Neuronal stem cell (in vitro differentiated cells): Measurements from ENCODE around the gene ACE2.
A peak's percentile ranks its signal among the peaks of the same experiment; 100 is the strongest.

ENCODE experiments used
- DNase-seq: peaks from one replicate; pipeline ENCODE4 v3.0.0-alpha.2; 2013; ENCODE audit warnings: low spot score
- H2AFZ ChIP-seq: one replicate; pipeline ENCODE4 v1.6.1; 2013; ENCODE audit warnings: mild to moderate bottlenecking, low read length, inconsistent platforms
- H2AK5ac ChIP-seq: 2 replicates; pipeline ENCODE4 v1.6.1; 2013; ENCODE audit warnings: low read depth, mild to moderate bottlenecking, inconsistent platforms, low read length, moderate library complexity, mixed read lengths
- H2BK120ac ChIP-seq: 2 replicates; pipeline ENCODE4 v1.6.1; 2013; ENCODE audit warnings: low read depth, mild to moderate bottlenecking, inconsistent platforms, low read length, moderate library complexity, mixed read lengths
- H2BK12ac ChIP-seq: one replicate; pipeline ENCODE4 v1.6.1; 2013; ENCODE audit warnings: low read length, inconsistent platforms
- H2BK15ac ChIP-seq: 2 replicates; pipeline ENCODE4 v1.6.1; 2013; ENCODE audit warnings: mild to moderate bottlenecking, low read length, inconsistent platforms, mixed read lengths
- H2BK5ac ChIP-seq: one replicate; pipeline ENCODE4 v1.6.1; 2013; ENCODE audit warnings: inconsistent platforms, mild to moderate bottlenecking, low read length, moderate library complexity
- H3K14ac ChIP-seq: one replicate; pipeline ENCODE4 v1.6.1; 2013; ENCODE audit warnings: low read length, inconsistent platforms
- H3K18ac ChIP-seq: 2 replicates; pipeline ENCODE4 v1.6.1; 2013; ENCODE audit warnings: low read length, inconsistent platforms
- H3K23ac ChIP-seq: 2 replicates; pipeline ENCODE4 v1.6.1; 2013; ENCODE audit warnings: low read depth, mild to moderate bottlenecking, mixed read lengths, low read length, inconsistent platforms; ENCODE audit not compliant: poor library complexity
- H3K27ac ChIP-seq: replicated peaks from 3 replicates; pipeline ENCODE4 v1.5.1; 2013; ENCODE audit warnings: low read length, inconsistent platforms
- H3K27me3 ChIP-seq, 3 experiments: 2 replicates each; pipeline ENCODE4 v1.6.1; 2013; ENCODE audit warnings: low read length in 3 of 3, mild to moderate bottlenecking in 2 of 3, inconsistent platforms in 1 of 3, low read depth in 1 of 3, mixed read lengths in 1 of 3, moderate library complexity in 1 of 3; ENCODE audit not compliant: control insufficient read depth in 3 of 3, insufficient read depth in 3 of 3
- H3K36me3 ChIP-seq, 2 donors: replicated peaks in 1 of 2; 2 replicates each; pipeline ENCODE4 v1.6.1; 2013; ENCODE audit warnings: low read length in 2 of 2; ENCODE audit not compliant: control insufficient read depth in 2 of 2, insufficient read depth in 2 of 2
- H3K4ac ChIP-seq: 2 replicates; pipeline ENCODE4 v1.6.1; 2013; ENCODE audit warnings: inconsistent platforms, mild to moderate bottlenecking, low read length, moderate library complexity
- H3K4me1 ChIP-seq, 2 donors: 1 replicate in 1 of 2; 2 replicates in 1 of 2; pipeline ENCODE4 v1.6.1; 2013; ENCODE audit warnings: low read length in 2 of 2, low read depth in 1 of 2; ENCODE audit not compliant: control insufficient read depth in 2 of 2, insufficient read depth in 1 of 2
- H3K4me2 ChIP-seq: one replicate; pipeline ENCODE4 v1.6.1; 2013; ENCODE audit warnings: mild to moderate bottlenecking, low read length, inconsistent platforms; ENCODE audit not compliant: insufficient read depth, poor library complexity, severe bottlenecking
- H3K4me3 ChIP-seq, 2 donors: 2 replicates each; pipeline ENCODE4 v1.5.1; 2013; ENCODE audit warnings: low read length in 2 of 2, mild to moderate bottlenecking in 2 of 2, inconsistent platforms in 1 of 2, moderate library complexity in 1 of 2
- H3K79me1 ChIP-seq: one replicate; pipeline ENCODE4 v1.6.1; 2013; ENCODE audit warnings: low read depth, mild to moderate bottlenecking, inconsistent platforms, low read length, moderate library complexity
- H3K9ac ChIP-seq: one replicate; pipeline ENCODE4 v1.6.1; 2013; ENCODE audit warnings: mild to moderate bottlenecking, low read depth, low read length, inconsistent platforms; ENCODE audit not compliant: poor library complexity
- H3K9me3 ChIP-seq, 2 donors: replicated peaks in 1 of 2; 2 replicates each; pipeline versions ENCODE3 to v1.6.1; 2013; ENCODE audit warnings: low read length in 2 of 2, mild to moderate bottlenecking in 2 of 2, inconsistent platforms in 1 of 2, low read depth in 1 of 2, mixed read lengths in 1 of 2, moderate library complexity in 1 of 2; ENCODE audit not compliant: control insufficient read depth in 2 of 2, insufficient read depth in 1 of 2
- H4K8ac ChIP-seq: one replicate; pipeline ENCODE4 v1.6.1; 2013; ENCODE audit warnings: low read depth, mild to moderate bottlenecking, inconsistent platforms, low read length, moderate library complexity
- H4K91ac ChIP-seq: one replicate; pipeline ENCODE4 v1.6.1; 2013; ENCODE audit warnings: low read length, low read depth, mild to moderate bottlenecking, inconsistent platforms; ENCODE audit not compliant: poor library complexity
- WGBS, 2 donors: extraction: QIAGEN DNeasy Blood & Tissue Kit; methylation state at CpG; one replicate each; pipeline ENCODE4 v1.1.7; 2013; ENCODE audit warnings: missing lambda C conversion rate in 2 of 2, mixed read lengths in 1 of 2; ENCODE audit not compliant: insufficient read length in 2 of 2, insufficient replicate concordance in 1 of 2; ENCODE audit errors: extremely low coverage in 2 of 2; 5-methylcytosine and 5-hydroxymethylcytosine counted together

ACE2 gene

DNA sequence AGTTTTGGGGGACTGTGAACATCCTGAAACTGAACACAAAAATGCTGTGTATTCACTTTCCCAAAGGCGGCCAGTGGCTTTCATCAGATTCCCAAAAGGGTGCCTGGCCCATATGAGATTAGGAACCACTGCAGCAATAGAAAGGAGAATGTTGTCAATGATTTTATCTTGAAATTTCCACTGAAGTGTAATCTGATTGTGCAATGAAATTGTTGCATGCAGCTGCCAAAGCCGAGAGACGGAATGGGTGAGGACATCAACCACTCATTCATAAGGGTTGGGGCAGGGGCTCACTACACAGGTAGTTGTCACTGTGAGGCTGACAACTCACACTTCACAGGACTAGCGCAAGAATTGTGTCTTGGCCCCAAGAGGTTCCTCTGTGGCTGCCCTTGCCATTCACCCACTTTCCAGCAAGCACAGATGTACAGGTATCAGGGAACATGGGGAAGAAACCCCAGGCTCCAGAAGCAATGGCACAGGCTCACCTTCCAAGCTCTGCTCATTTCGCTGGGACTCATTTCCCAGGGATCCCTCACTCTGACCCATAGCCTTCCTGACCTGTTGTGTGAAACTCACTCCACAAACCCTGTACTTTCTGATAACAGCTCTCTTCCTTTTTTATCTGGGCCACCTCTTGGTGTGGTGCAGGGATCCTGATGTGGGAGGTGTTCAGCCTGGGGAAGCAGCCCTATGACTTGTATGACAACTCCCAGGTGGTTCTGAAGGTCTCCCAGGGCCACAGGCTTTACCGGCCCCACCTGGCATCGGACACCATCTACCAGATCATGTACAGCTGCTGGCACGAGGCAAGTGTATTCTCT lies 51.4 kb downstream of the ACE2 start:
- no CpG with 5 or more reads among the region's 8 CpGs for WGBS, 2 donors
- Histone ChIP-seq H3K4ac (no peak overlapping the region), H3K9me3 (no peaks in the 10 kb centered on the region), H3K27ac (no peak overlapping the region), H3K79me1 (no peaks in the 10 kb centered on the region), H3K18ac (no peak overlapping the region), H2BK120ac (no peak overlapping the region), H3K4me3 (no peak overlapping the region), H2AFZ (no peak overlapping the region), H3K4me2 (no peak overlapping the region), H3K23ac (no peak overlapping the region), H2AK5ac (no peak overlapping the region), H3K4me1 (no peaks in the 10 kb centered on the region), H3K36me3 (no peaks in the 10 kb centered on the region), H4K91ac (no peak overlapping the region), H4K8ac (no peak overlapping the region), H2BK15ac (no peak overlapping the region), H3K27me3 (peaks cover 0 to 8% (median 0%) of the 10 kb centered on the region in 3 experiments), H2BK5ac (no peak overlapping the region), H3K14ac (no peak overlapping the region), H2BK12ac (no peak overlapping the region), H3K9ac (no peak overlapping the region)
- no peak for DNase-seq

DNA sequence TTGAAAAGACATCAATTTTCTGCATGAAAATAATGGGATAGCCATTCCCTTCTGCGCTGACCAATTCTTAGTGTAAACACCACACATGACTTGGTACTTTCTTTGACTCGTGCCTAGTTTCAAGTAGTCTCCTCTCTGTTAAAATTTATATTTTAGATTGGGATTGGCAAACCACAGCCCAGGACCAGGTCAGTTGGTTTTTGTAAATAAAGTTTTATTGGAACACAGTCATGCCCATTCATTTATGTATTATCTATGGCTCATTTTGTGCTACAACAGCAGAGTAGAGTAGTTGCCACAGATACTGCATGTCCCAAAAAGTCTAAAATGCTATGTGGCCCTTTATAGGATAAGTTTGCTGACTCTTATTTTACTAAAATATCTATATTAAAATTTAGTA lies 53.4 kb downstream of the ACE2 start:
- Histone ChIP-seq H2BK5ac (no peak overlapping the region), H3K4me1 (no peaks in the 10 kb centered on the region), H3K4ac (no peak overlapping the region), H4K8ac (no peak overlapping the region), H4K91ac (no peak overlapping the region), H2BK120ac (no peak overlapping the region), H3K23ac (no peak overlapping the region), H3K9me3 (no peaks in the 10 kb centered on the region), H2AK5ac (no peak overlapping the region), H3K9ac (no peak overlapping the region), H3K79me1 (no peaks in the 10 kb centered on the region), H3K27ac (no peak overlapping the region), H3K36me3 (no peaks in the 10 kb centered on the region), H3K27me3 (peaks cover 0 to 5% (median 0%) of the 10 kb centered on the region in 3 experiments), H3K14ac (no peak overlapping the region), H3K4me2 (no peak overlapping the region), H2BK15ac (no peak overlapping the region), H2AFZ (no peak overlapping the region), H2BK12ac (no peak overlapping the region), H3K4me3 (no peak overlapping the region), H3K18ac (no peak overlapping the region)
- DNase-seq = no peak
- no CpG with 5 or more reads among the region's 2 CpGs for WGBS, 2 donors

DNA sequence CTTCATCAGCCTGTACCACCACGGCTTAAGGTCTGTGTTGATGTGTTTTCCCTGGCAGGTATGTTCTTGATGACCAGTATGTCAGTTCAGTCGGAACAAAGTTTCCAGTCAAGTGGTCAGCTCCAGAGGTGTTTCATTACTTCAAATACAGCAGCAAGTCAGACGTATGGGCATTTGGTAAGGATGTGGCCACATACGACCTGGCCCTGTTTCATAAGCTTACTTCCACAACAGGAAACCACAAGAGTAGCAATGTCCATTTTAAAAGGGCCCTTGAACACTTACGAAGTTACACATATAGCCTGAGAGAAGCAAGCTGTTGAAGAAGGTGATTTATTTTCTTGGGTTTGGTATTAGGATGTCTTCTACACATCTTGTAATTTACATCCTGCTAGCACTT lies 54.0 kb downstream of the ACE2 start:
- Histone ChIP-seq H3K36me3 (no peaks in the 10 kb centered on the region), H3K27me3 (peaks cover 0 to 5% (median 0%) of the 10 kb centered on the region in 3 experiments), H2AFZ (no peak overlapping the region), H3K14ac (no peak overlapping the region), H3K18ac (no peak overlapping the region), H3K4ac (no peak overlapping the region), H2AK5ac (no peak overlapping the region), H3K9ac (no peak overlapping the region), H3K4me2 (no peak overlapping the region), H2BK5ac (no peak overlapping the region), H2BK12ac (no peak overlapping the region), H3K4me3 (no peak overlapping the region), H3K4me1 (no peaks in the 10 kb centered on the region), H3K9me3 (no peaks in the 10 kb centered on the region), H3K27ac (no peak overlapping the region), H4K91ac (no peak overlapping the region), H3K23ac (no peak overlapping the region), H4K8ac (no peak overlapping the region), H2BK120ac (no peak overlapping the region), H3K79me1 (no peaks in the 10 kb centered on the region), H2BK15ac (no peak overlapping the region)
- no peak for DNase-seq
- no CpG with 5 or more reads among the region's 5 CpGs for WGBS, 2 donors

DNA sequence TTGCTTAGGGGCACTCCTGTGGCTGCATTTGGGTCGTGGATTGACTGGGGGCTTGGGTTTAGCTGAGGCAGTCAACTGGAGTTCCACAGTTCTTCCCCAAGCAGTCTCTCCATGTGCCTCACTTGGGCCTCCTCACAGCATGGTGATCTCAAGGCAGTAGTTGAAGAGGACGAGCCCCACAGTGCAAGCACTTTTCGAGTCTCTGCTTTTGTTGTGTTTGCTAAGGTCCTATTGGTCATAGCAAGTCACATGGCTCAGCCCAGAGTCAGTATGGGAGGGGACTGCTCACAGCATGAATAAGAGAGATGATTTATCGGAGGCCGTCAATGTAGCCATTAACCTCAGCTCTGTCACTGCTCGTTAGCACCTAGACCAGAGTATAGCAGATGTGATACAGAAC lies 70.4 kb downstream of the ACE2 start:
- Histone ChIP-seq H3K4me1 (no peaks in the 10 kb centered on the region), H3K9me3 (no peaks in the 10 kb centered on the region), H2BK120ac (no peak overlapping the region), H2AK5ac (no peak overlapping the region), H3K27ac (no peak overlapping the region), H4K91ac (no peak overlapping the region), H3K4ac (no peak overlapping the region), H3K4me2 (no peak overlapping the region), H2AFZ (peak overlapping the region; percentile 42), H2BK12ac (no peak overlapping the region), H3K9ac (no peak overlapping the region), H3K18ac (no peak overlapping the region), H3K14ac (no peak overlapping the region), H3K27me3 (no peaks in the 10 kb centered on the region), H2BK5ac (no peak overlapping the region), H3K79me1 (no peaks in the 10 kb centered on the region), H4K8ac (no peak overlapping the region), H3K23ac (no peak overlapping the region), H2BK15ac (no peak overlapping the region), H3K36me3 (no peaks in the 10 kb centered on the region), H3K4me3 (no peak overlapping the region)
- no peak for DNase-seq
- WGBS, 2 donors = no CpG with 5 or more reads among the region's 6 CpGs
